ENCODE results near the gene MRPS5. TPM values are rescaled to one million over a fixed set of nuclear protein-coding genes. Genes with fewer than 3 reads are reported as not detected.

Gene MRPS5
- total and polyA plus RNA-seq, 4 donors, result 21.7 to 72.9 (median 57.0) TPM

- H3K27ac ChIP-seq (ENCODE audit: low read depth in 1 of 2, low read length in 2 of 2), result no peak overlapping the region
- TF ChIP-seq GABPA (IDR thresholded peaks at IDR 0.05 in 1 of 2, conservative IDR thresholded peaks at IDR 0.05 in 1 of 2), result no peak
- TF ChIP-seq HNF4G (IDR thresholded peaks at IDR 0.05), result no peak
- 86% methylated on average over 6 of the region's 6 CpGs for WGBS
- no peak overlapping the region for H3K4me3 ChIP-seq (ENCODE audit: low read depth in 1 of 3, low read length in 3 of 3)
- H3K4me1 ChIP-seq (ENCODE audit: control insufficient read depth in 4 of 4, insufficient read depth in 4 of 4, low read length in 3 of 4), result no peaks in the 10 kb centered on the region
- peaks cover 17 to 51% (median 42%) of the 10 kb centered on the region in 4 donors for H3K36me3 ChIP-seq (ENCODE audit: control insufficient read depth in 4 of 4, insufficient read depth in 3 of 4, low read depth in 1 of 4, low read length in 3 of 4)
- no peak for DNase-seq (ENCODE audit: low spot score)
- H3K9ac ChIP-seq (ENCODE audit: low read depth in 1 of 2, low read length in 2 of 2), result no peak overlapping the region
- H3K9me3 ChIP-seq (ENCODE audit: control insufficient read depth in 4 of 4, low read length in 3 of 4), result no peaks in the 10 kb centered on the region
- H3K27me3 ChIP-seq (ENCODE audit: control insufficient read depth in 4 of 4, insufficient read depth in 4 of 4, low read length in 3 of 4), result no peaks in the 10 kb centered on the region
Measured at GRCh38 chr2:95091885-95092555, 29.6 kb downstream of the MRPS5 start.

- 98% methylated on average over 5 of the region's 5 CpGs for WGBS
Measured at GRCh38 chr2:95087379-95087778, 34.2 kb downstream of the MRPS5 start.

GRCh38 chr2:95086017-95086416 lies 35.6 kb downstream of the MRPS5 start:
- H3K9ac ChIP-seq (ENCODE audit: low read depth in 1 of 2, low read length in 2 of 2), result no peak overlapping the region
- peaks cover 10 to 48% (median 39%) of the 10 kb centered on the region in 4 donors for H3K36me3 ChIP-seq (ENCODE audit: control insufficient read depth in 4 of 4, insufficient read depth in 3 of 4, low read depth in 1 of 4, low read length in 3 of 4)
- no peak overlapping the region for H3K4me3 ChIP-seq (ENCODE audit: low read depth in 1 of 3, low read length in 3 of 3)
- no peak for TF ChIP-seq GABPA (IDR thresholded peaks at IDR 0.05 in 1 of 2, conservative IDR thresholded peaks at IDR 0.05 in 1 of 2)
- no peak for TF ChIP-seq ATF3 (IDR thresholded peaks at IDR 0.05)
- no peak for TF ChIP-seq FOXA2 (IDR thresholded peaks at IDR 0.05)
- no peak for TF ChIP-seq TAF1 (conservative IDR thresholded peaks at IDR 0.05)
- no peak for TF ChIP-seq RXRA (IDR thresholded peaks at IDR 0.05)
- no peak for TF ChIP-seq YY1 (IDR thresholded peaks at IDR 0.05)
- TF ChIP-seq REST (IDR thresholded peaks at IDR 0.05), result no peak
- no peak for TF ChIP-seq JUND (IDR thresholded peaks at IDR 0.05)
- TF ChIP-seq EGR1 (IDR thresholded peaks at IDR 0.05; ENCODE audit: low read depth in 2 of 2), result no peak
- no peak for TF ChIP-seq FOXA1 (IDR thresholded peaks at IDR 0.05)
- TF ChIP-seq RAD21 (IDR thresholded peaks at IDR 0.05), result no peak
- TF ChIP-seq HNF4G (IDR thresholded peaks at IDR 0.05), result no peak
- H3K27ac ChIP-seq (ENCODE audit: low read depth in 1 of 2, low read length in 2 of 2), result no peak overlapping the region
- no peaks in the 10 kb centered on the region for H3K9me3 ChIP-seq (ENCODE audit: control insufficient read depth in 4 of 4, low read length in 3 of 4)
- H3K4me1 ChIP-seq (ENCODE audit: control insufficient read depth in 4 of 4, insufficient read depth in 4 of 4, low read length in 3 of 4), result no peaks in the 10 kb centered on the region
- H3K27me3 ChIP-seq (ENCODE audit: control insufficient read depth in 4 of 4, insufficient read depth in 4 of 4, low read length in 3 of 4), result no peaks in the 10 kb centered on the region
- WGBS, result 87% methylated on average over 1 of the region's 1 CpG
- DNase-seq (ENCODE audit: low spot score), result no peak

More at GRCh38 chr2:95087379-95087778, 34.2 kb downstream of the MRPS5 start:
- Histone ChIP-seq H3K27ac (ENCODE audit: low read depth in 1 of 2, low read length in 2 of 2) (no peak overlapping the region), H3K4me3 (ENCODE audit: low read depth in 1 of 3, low read length in 3 of 3) (no peak overlapping the region), H3K4me1 (ENCODE audit: control insufficient read depth in 4 of 4, insufficient read depth in 4 of 4, low read length in 3 of 4) (no peaks in the 10 kb centered on the region), H3K9ac (ENCODE audit: low read depth in 1 of 2, low read length in 2 of 2) (no peak overlapping the region), H3K9me3 (ENCODE audit: control insufficient read depth in 4 of 4, low read length in 3 of 4) (no peaks in the 10 kb centered on the region), H3K27me3 (ENCODE audit: control insufficient read depth in 4 of 4, insufficient read depth in 4 of 4, low read length in 3 of 4) (no peaks in the 10 kb centered on the region), H3K36me3 (ENCODE audit: control insufficient read depth in 4 of 4, insufficient read depth in 3 of 4, low read depth in 1 of 4, low read length in 3 of 4) (peaks cover 13 to 60% (median 50%) of the 10 kb centered on the region in 4 donors)
- no peak for DNase-seq (ENCODE audit: low spot score)
- no peak for TF ChIP-seq JUND (IDR thresholded peaks at IDR 0.05)
